Right ventricle myocardium superior (tissue), 1 donor: ENCODE results near the gene ADAP1. TPM values are rescaled to one million over a fixed set of nuclear protein-coding genes. Genes with fewer than 3 reads are reported as not detected.
"Not testable (repeated sequence)": the region's sequence is repeated elsewhere in the genome, so short reads cannot be mapped to it uniquely, and the experiment has no call there.

Source experiments
- ATAC-seq: fragments of 200-7000 bp; cut with Tn5 transposase; one replicate; pipeline ENCODE4 v1.9.1; 2020; ENCODE audit warnings: mild to moderate bottlenecking; ENCODE audit not compliant: poor library complexity
- DNase-seq: peaks from one replicate; pipeline ENCODE4 v3.0.0-alpha.2; 2020
- intact Hi-C: fragments of 100-400 bp; cut with DNase I; formaldehyde crosslinking; loops from one replicate; pipeline ENCODE4 v1.11.2; 2022
- total RNA-seq: library from RNA; stranded (reverse); fragmentation: NEBNext Ultra II Directional; extraction: Animal tissue kit (Norgen Biotek cat#: 25700); gene quantifications from one replicate; pipeline ENCODE4 v1.2.1, GENCODE V29; 2021
- donor health status: DM: no; HTN: yes; CAD: no; lungs with severe emphysema.

ADAP1 gene
- total RNA-seq, 1 donor from 2014 or later = 6.4 TPM

DNA sequence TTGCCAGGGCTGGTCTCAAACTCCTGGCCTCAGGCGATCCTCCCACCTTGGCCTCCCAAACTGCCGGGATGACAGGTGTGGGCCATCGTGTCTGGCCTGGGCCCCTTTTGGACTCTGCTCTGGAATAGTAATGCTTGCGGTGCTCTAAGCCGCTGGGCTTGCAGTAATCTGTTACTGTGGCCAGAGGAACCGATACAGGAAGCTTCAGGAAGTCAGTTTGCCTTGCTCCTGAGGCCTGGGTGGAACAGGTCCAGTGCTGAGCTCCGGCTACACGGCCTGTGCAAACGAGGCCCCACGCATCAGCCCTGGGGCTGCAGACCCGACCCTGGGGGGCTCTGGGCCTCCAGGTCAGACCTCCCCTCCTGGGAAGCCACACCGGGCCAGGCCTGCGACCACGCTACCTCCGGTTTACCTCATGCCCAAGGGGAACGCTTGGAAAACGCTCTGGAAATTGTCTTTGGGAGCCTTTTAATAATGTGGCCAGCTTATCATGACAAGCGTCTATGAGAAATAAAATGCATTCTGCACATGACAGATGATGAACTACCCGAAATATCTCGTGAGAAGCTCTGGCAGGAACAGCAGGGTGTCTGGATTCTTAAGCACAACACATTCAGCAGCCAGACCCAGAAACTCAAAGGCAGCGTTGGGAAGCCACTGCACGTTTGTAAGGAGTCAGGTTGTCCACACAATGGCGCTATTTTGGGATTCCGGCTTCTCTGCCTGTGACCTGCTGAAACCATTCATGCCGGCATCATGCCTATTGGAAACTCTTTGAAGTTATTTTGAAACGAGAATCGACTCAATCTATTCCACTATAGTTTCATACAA is 10.1 kb upstream of the ADAP1 start:
- ATAC-seq (peak; percentile 68), DNase-seq (peak; percentile 47)
- intact Hi-C loops = no loop called here

DNA sequence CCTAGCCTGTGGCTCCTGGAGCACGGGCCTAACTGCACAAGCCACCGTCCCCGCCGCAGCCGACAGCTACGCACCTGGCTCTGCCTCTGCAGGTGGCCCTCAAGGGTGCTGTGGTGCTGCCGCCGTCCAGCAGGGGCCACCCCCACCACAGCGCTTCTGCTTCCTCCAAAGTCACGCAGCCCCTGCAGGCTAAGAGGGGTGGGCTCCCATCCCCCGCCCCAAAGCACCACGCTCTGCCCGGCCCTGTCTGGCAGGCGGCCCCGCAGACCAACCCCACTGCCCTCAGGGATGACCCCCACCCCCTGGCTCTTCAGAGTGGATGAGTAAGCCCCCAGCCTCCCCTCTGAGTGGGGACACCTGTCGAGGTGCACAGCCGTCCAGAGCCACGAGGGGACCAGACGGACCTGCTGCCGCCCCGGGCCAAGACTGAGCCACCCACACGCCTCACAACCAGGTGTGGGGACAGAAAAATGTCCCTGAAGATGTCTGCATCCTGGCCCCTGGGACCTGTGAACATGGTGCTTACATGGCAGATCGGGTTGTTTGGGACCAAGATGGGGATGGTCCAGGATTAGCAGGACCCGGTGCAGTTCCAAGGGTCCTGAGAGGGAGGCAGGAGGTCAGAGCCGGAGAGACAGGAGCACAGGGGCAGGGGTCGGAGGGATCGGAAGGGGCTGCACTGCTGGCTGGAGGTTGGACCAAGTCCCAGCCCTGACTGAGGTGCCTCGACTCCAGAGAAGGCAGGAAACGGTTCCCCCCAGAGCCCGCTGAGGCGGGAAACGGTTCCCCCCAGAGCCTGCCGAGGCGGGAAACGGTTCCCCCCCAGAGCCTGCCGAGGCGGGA is 9.0 kb upstream of the ADAP1 start:
- DNase-seq = peak; percentile 37
- intact Hi-C loops = no loop called here
- no peak for ATAC-seq

DNA sequence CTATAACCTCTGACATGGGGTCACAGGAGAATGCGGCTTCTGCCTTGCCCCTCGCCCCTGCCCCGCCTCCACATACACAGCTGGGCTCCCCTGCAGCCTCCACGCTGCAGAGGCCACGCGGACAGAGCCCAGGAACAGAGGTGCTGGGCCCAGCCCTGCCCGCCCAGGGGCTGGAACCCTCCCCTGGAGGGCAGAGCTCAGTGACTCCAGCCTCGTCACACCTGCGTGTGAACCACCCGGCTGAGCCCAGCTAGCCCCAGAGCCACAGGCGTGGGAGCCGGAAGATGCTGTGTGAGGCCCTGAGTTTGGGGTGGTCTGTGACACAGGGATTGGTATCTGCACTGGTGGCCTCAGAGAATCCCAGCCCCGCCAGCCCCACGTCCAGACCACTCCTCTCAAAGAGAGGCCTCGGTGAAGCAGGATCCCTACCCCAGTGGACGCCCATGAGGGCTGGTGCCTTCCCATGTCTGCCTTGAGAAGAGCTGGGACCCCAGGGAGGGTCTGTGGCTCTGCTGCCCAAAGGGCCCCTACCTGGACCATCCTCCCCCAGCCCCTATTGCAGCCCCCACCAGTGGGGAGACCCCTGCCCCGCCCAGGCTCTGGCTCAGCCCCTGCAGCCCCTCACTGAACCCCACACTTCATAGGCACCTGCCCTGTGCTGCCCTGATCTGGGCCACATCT is 8.1 kb upstream of the ADAP1 start:
- ATAC-seq (no peak), DNase-seq (peak; percentile 30)
- intact Hi-C loops = no loop called here

DNA sequence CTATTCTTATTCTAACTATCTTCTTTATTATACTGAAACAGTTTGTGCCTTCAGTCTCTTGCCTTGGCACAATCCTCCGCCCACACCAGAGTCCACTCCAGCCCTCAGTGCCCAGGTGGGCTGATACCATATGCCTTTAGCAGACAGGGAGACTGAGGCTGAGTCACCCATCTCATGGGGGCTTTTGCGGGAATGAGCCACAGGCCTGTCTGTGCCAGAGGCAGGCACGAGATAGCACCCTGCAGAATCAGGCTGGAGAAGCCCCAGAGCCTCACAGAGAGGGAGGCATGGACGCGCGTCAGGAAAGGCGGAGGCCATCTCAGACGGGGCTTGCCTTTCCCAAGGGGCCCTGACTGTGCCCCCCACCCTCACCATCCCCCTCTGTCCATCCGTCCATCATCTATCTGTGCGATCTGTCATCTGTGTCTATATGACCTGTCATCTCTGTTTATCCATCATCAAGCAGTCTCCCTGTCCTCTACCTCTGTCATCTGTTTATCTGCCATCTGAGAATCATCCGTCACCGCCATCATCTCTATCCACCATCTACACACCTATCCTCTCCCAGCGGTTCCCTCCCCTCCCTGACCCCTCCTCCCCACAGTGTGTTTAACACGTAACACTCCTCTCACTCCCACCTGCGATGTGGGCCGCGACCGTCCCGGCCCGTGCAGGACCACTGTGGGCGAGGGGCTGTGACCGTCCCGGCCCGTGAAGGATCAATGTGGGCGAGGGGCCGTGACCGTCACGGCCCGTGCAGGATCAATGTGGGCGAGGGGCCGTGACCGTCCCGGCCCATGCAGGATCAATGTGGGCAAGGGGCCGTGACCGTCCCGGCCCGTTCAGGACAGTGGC is 7.3 kb upstream of the ADAP1 start:
- intact Hi-C loops = no loop called here
- DNase-seq (peak; percentile 29), ATAC-seq (no peak)

DNA sequence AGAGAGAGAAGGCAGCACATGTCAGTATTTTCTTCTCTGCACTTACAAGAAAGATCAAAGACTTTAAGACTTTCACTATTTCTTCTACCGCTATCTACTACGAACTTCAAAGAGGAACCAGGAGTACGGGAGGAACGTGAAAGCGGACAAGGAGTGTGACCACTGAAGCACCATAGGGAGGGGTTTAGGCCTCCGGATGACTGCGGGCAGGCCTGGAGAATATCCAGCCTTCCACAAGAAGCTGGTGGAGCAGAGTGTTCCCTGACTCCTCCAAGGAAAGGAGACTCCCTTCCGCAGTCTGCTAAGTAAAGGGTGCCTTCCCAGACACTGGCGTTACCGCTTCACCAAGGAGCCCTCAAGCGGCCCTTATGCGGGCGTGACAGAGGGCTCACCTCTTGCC is 6.5 kb upstream of the ADAP1 start:
- intact Hi-C loops, ATAC-seq: not testable (repeated sequence)
- peak; percentile 40 for DNase-seq

DNA sequence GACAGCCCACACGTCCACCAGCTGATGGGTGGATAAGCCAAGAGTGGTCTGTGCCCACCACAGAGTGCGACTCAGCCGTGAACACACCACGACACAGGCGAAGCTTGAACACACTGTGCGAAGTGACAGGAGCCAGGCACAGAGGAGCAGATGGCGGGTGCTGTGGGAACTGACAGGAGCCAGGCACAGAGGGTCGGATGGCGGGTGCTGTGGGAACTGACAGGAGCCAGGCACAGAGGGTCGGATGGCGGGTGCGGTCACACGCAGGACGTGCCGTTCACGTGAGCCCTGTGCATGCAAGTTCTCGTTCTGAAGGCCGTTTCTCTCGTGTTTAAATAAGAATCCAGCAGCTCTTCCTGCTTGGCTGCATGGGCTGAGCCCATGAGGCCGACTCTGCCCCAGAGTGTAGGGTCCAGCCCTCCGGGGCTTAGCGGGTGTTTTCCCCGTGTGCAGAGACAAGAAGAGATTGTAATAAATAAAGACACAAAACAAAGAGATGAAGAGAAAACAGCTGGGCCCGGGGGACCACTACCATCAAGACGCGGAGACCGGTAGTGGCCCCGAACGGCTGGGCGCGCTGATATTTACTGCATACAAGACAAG is 5.9 kb upstream of the ADAP1 start:
- DNase-seq (peak; percentile 40), ATAC-seq (no peak)
- intact Hi-C loops = no loop called here

DNA sequence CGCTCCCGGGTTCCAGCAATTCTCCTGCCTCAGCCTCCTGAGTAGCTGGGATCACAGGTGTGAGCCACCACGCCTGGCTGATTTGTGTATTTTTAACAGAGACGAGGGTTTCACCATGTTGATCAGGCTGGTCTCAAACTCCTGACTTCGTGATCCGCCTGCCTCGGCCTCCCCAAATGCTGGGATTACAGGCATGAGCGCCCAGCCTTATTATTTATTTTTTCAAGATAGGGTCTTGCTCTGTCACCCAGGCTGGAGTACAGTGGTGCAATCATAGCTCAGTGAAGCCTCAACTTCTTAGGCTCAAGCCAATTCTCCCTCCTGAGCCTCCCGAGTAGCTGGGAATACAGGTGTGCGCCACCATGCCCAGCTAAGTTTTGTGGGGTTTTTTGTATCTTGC is 5.3 kb upstream of the ADAP1 start:
- peak; percentile 17 for DNase-seq
- intact Hi-C loops = not testable (repeated sequence)

DNA sequence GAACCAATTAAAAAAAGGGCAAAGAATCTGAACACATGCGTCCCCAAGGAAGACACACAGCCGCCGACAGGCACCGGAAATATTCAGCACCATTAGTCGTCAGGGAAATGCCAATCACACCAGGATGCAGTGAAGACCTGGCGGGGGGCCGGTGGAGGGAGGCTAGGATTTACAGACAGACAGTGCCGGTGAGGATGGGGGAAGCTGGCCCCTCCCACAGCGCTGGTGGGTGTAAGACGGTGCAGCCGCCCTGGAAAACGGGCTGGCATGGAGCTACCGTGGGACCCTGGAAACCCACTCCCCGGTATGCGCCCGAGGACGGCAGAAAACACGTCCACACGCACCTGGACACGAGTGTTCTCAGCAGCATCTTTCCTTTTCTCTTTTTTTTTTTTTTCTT is 4.8 kb upstream of the ADAP1 start:
- ATAC-seq (no peak), DNase-seq (peak; percentile 29)

More for the DNA sequence above, 5.3 kb upstream of the ADAP1 start:
- not testable (repeated sequence) for ATAC-seq

DNA sequence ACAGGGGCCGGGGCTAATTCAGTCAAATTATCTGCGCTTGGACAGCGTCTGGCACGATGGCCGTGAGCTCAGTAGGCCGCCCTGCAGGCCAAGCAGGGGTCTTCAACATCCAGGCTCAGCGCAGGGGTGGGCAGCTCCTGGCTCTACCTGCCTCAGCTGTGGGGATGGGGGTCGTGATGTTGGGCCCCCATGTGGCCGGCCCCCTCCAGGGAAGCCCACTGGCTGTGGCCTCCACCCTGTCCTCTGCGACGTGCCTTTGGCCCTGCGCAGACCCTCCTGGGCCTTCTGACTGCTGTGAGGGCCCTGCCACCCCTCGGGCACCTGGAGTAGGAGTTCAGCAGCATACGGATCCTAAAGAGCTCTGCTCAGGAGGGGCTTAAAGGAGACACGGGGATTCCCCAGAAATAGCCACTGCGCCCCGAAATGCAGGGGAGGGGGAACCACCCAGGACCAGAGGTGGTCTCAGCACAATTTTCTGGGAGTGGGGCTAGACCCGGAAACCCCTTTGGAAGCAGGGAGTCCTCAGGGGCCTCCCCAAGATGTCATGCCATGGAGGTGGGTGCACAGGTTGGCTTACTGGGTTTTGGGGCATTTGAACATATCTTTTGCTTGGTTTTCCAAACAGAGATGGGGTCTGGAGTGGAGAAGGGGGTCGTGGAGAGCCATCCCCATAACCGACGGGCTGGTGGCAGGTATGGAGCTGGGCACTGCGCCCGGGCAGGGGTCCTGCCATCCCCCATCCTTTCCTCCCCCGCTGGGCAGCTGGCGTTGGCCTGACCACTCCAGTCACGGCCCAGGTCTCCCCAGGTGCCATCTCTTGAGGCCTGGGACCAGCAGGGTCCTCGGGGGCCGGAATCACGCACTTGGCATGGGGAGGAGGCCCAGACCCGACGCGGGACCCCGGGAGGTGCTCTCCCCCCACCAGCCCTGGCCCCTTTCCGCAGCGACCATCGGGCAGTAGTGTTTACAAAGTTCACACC is 4.0 kb upstream of the ADAP1 start:
- DNase-seq = peak; percentile 28
- intact Hi-C loops = no loop called here
- ATAC-seq = no peak

More for the DNA sequence above, 4.8 kb upstream of the ADAP1 start:
- intact Hi-C loops = no loop called here

DNA sequence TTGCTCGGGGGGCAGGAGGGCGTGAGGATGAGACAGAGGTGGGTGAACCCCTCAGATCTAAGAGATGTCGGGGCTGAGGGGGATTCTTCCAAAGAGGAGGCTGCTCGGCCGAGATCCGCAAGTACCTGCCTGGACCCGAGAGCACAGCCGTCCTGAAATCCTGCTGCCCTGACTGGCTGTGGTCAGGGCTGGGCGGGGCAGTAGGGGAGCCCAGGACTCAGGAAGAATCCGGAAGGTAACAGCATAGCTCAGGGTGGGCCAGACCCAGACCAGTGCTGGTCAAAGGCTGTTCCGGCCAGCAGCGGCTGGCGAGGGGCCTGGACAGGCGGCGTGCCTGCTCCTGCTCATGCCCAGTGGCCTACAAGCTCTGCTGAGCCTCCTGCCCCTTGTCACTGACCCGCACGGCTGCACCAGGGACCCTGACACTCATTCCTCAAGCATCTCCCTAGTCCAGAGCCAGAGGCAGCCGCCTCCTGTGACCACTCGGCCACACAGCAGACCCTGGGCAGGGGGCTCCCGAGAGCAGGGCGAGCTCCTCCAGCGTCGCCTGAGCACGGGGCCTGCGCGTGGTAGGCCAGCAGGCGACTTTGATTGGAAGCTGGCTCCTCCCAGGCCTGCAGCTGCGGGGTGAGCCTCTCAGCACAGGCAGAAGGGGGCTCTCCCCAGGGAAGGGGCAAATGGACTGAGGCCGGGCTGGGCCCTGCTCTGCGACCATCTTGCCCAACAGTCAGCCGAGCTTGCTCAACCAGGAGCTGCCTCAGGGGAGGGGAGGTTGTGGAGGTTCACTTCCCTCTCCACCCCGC is 3.1 kb upstream of the ADAP1 start:
- ATAC-seq (peak; percentile 23), DNase-seq (peak; percentile 79)
- intact Hi-C loops = no loop called here

DNA sequence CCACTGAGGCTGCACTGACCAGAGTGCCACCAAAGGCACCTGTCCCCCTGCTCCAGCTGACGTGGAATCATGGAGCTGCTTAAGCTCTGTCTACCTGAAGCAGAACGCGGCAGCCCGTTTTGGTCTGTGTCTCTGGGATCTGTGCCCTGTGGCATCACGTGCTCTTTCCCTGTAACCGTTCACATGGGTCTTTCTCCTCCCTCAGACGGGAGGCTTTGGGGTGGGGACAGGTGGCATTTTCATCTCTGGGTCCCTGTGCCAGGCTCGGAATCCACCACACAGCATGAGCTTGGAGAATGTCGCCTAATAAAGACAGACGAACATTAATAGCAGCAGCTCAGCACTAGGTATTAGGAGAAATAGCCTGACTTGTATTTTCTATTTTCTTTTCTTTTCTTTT is 1.6 kb upstream of the ADAP1 start:
- no peak for ATAC-seq
- DNase-seq = peak; percentile 40
- intact Hi-C loops = no loop called here

DNA sequence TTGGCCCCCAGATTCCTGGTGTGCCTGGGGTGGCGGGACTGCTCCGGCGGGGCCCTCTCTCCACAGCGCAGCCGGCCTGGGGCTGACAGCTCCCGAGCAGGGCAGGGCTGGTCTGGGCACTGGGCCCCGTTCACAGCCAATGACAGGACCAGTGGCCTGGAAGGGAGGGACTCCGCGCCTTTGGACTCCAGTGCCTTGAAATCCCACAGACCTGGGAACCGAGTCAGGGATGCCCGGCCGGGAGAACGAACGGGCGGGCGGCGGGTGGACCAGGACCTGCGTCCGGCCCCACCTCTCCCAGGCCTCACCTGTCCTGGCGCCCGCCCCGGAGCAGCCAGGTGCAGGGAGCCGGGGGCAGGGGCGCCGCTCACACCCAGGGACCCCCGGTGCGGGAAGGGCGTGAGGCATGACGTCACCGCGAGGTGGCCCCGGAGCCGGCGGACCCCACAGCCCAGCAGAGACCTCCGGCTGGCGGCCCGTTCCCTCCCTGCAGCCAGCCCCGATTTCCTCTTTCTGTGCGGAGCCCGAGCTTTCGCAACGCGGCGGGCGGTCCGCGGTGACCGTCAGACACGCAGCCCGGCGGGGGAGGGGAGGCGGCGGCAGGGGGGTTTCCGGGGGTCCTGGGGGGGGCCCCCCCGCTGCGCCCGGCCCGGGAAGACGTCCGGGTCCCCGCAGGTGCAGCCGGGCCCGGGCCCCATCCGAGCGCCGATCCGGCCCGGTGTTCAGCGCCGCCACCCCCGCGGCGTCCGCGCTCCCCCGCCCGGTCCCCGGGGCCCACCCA is 743 bp downstream of the ADAP1 start:
- peak; percentile 82 for DNase-seq
- intact Hi-C loops = no loop called here
- peak; percentile 77 for ATAC-seq

DNA sequence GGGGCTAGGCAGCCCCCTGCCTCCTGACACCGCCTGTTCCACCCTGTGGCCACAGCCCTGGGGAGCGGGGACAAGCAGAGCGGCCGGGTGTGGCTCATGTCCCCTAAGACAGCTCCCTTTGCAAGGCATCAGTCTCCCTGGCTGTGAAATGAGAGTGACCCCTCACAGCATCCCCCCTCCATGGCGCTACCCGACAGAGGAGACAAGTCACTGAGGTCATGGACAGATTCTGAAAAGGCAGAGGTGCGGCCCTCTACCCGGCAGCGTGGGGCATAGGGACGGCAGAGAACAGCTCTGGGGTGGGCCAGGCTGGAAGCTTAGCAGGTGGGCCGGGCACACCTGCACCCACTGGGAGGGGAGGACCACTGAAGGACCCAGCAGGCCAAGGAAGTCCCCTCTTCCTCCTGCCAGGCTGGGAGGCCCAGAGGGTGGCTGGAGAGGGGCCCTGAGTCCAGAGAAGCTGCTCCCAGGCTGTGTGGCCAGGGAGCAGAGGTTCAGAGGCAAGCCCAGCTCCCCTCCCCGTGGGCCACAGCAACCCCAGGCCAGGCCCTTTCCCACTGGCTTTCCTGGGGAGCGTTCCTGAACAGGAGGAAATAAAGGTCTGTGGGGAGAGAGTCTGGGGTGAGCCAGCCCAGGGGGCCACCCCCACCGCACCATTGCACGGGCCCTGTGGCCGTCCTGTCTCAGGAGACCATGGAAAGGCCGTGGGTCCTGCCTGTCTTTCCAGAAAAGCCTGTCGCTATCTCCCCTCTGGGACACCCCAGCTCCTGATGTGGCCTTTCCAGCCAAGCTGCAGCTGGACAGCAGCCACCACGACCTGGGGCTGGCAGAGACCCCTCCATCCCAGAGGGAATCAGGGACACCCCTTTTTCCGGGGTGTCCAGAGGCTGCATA is 1.7 kb downstream of the ADAP1 start:
- DNase-seq (peak; percentile 36), ATAC-seq (no peak)
- intact Hi-C loops = no loop called here

DNA sequence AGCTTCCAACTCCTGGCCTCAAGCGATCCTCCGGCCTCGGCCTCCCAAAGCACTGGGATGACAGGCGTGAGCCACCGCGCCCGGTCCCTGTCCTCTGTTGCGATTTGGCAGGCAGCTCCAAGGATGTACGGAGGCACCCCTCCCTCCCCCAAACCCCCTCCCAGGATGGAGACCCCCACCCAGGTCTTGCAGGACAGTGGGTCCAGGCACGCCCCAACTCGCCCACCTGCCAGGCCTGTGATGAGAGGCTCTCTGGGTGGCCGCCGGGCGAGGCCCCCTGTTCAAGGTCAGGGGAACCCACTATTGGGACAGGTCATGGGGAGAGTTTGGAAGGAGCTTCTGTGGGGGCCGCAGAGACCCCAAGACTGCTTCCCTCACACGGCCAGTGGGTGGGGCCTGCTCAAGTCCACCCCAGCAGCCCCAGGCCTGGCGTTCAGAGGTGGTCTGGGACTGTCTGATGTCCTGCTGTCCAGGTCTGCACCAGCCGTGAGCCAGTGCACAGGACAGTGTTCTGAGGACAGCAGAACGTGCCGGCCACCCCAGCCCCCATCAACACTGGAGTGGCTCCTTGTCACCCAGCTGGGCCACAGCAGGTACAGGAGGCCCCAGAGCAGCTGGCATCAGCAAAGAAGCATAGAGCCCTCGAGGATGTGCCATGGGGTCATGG is 2.5 kb downstream of the ADAP1 start:
- DNase-seq (peak; percentile 43), ATAC-seq (no peak)
- intact Hi-C loops = no loop called here
